ENCODE measurements around the gene VPS16.
"Not testable (repeated sequence)": the region's sequence is repeated elsewhere in the genome, so short reads cannot be mapped to it uniquely, and the experiment has no call there.

Gene VPS16

GRCh38 chr20:2816583-2817340 is 23.8 kb upstream of the VPS16 start:
- Histone ChIP-seq H3K36me3 (ENCODE audit: insufficient read depth, low read length) (no peaks in the 10 kb centered on the region), H3K9ac (ENCODE audit: low read depth, low read length) (no peak overlapping the region), H3K4me1 (ENCODE audit: insufficient read depth, low read length) (peaks cover 8% of the 10 kb centered on the region), H3K9me3 (ENCODE audit: control insufficient read depth, insufficient read depth, low read length) (no peaks in the 10 kb centered on the region)

- Histone ChIP-seq H3K9me3 (ENCODE audit: control insufficient read depth, insufficient read depth, low read length) (no peaks in the 10 kb centered on the region), H3K36me3 (ENCODE audit: insufficient read depth, low read length) (no peaks in the 10 kb centered on the region), H3K4me1 (ENCODE audit: insufficient read depth, low read length) (peaks cover 8% of the 10 kb centered on the region), H3K9ac (ENCODE audit: low read depth, low read length) (no peak overlapping the region)
Observed at GRCh38 chr20:2817341-2817726, 23.2 kb upstream of the VPS16 start.

- Histone ChIP-seq H3K36me3 (ENCODE audit: insufficient read depth, low read length) (no peaks in the 10 kb centered on the region), H3K9me3 (ENCODE audit: control insufficient read depth, insufficient read depth, low read length) (no peaks in the 10 kb centered on the region), H3K9ac (ENCODE audit: low read depth, low read length) (no peak overlapping the region), H3K4me1 (ENCODE audit: insufficient read depth, low read length) (peaks cover 8% of the 10 kb centered on the region)
Observed at GRCh38 chr20:2817891-2818595, 22.5 kb upstream of the VPS16 start.

- no peak overlapping the region for H3K9ac ChIP-seq (ENCODE audit: low read depth, low read length)
- no peaks in the 10 kb centered on the region for H3K36me3 ChIP-seq (ENCODE audit: insufficient read depth, low read length)
- peaks cover 6% of the 10 kb centered on the region for H3K4me1 ChIP-seq (ENCODE audit: insufficient read depth, low read length)
- H3K9me3 ChIP-seq (ENCODE audit: control insufficient read depth, insufficient read depth, low read length): no peaks in the 10 kb centered on the region
Observed at GRCh38 chr20:2820084-2820895, 20.3 kb upstream of the VPS16 start.

- H3K9me3 ChIP-seq (ENCODE audit: control insufficient read depth, insufficient read depth, low read length): no peaks in the 10 kb centered on the region
- no peak overlapping the region for H3K9ac ChIP-seq (ENCODE audit: low read depth, low read length)
- no peaks in the 10 kb centered on the region for H3K36me3 ChIP-seq (ENCODE audit: insufficient read depth, low read length)
- peaks cover 6% of the 10 kb centered on the region for H3K4me1 ChIP-seq (ENCODE audit: insufficient read depth, low read length)
Observed at GRCh38 chr20:2820896-2821869, 19.4 kb upstream of the VPS16 start.

- no peaks in the 10 kb centered on the region for H3K36me3 ChIP-seq (ENCODE audit: insufficient read depth, low read length)
- no peaks in the 10 kb centered on the region for H3K9me3 ChIP-seq (ENCODE audit: control insufficient read depth, insufficient read depth, low read length)
- no peak overlapping the region for H3K9ac ChIP-seq (ENCODE audit: low read depth, low read length)
- H3K4me1 ChIP-seq (ENCODE audit: insufficient read depth, low read length): peaks cover 6% of the 10 kb centered on the region
Observed at GRCh38 chr20:2822073-2822472, 18.5 kb upstream of the VPS16 start.

- Histone ChIP-seq H3K9ac (ENCODE audit: low read depth, low read length) (no peak overlapping the region), H3K4me1 (ENCODE audit: insufficient read depth, low read length) (no peaks in the 10 kb centered on the region), H3K36me3 (ENCODE audit: insufficient read depth, low read length) (no peaks in the 10 kb centered on the region), H3K9me3 (ENCODE audit: control insufficient read depth, insufficient read depth, low read length) (no peaks in the 10 kb centered on the region)
Observed at GRCh38 chr20:2825761-2826160, 14.8 kb upstream of the VPS16 start.

- Histone ChIP-seq H3K36me3 (ENCODE audit: insufficient read depth, low read length) (no peaks in the 10 kb centered on the region), H3K9ac (ENCODE audit: low read depth, low read length) (no peak overlapping the region), H3K9me3 (ENCODE audit: control insufficient read depth, insufficient read depth, low read length) (no peaks in the 10 kb centered on the region), H3K4me1 (ENCODE audit: insufficient read depth, low read length) (no peaks in the 10 kb centered on the region)
Observed at GRCh38 chr20:2826655-2827054, 13.9 kb upstream of the VPS16 start.

- Histone ChIP-seq H3K4me1 (ENCODE audit: insufficient read depth, low read length) (no peaks in the 10 kb centered on the region), H3K9ac (ENCODE audit: low read depth, low read length) (no peak overlapping the region), H3K9me3 (ENCODE audit: control insufficient read depth, insufficient read depth, low read length) (no peaks in the 10 kb centered on the region), H3K36me3 (ENCODE audit: insufficient read depth, low read length) (no peaks in the 10 kb centered on the region)
Observed at GRCh38 chr20:2829376-2829775, 11.2 kb upstream of the VPS16 start.

GRCh38 chr20:2831206-2831605 is 9.3 kb upstream of the VPS16 start:
- not testable (repeated sequence) for H3K9ac ChIP-seq (ENCODE audit: low read depth, low read length); H3K36me3 ChIP-seq (ENCODE audit: insufficient read depth, low read length); H3K4me1 ChIP-seq (ENCODE audit: insufficient read depth, low read length); H3K9me3 ChIP-seq (ENCODE audit: control insufficient read depth, insufficient read depth, low read length)

GRCh38 chr20:2833761-2834160 is 6.8 kb upstream of the VPS16 start:
- H3K9me3 ChIP-seq (ENCODE audit: control insufficient read depth, insufficient read depth, low read length): no peaks in the 10 kb centered on the region
- H3K9ac ChIP-seq (ENCODE audit: low read depth, low read length): no peak overlapping the region
- no peaks in the 10 kb centered on the region; the same call in 1 of the 2 replicates for H3K36me3 ChIP-seq (ENCODE audit: insufficient read depth, low read length)
- no peaks in the 10 kb centered on the region for H3K4me1 ChIP-seq (ENCODE audit: insufficient read depth, low read length)

- Histone ChIP-seq H3K9ac (ENCODE audit: low read depth, low read length) (no peak overlapping the region), H3K9me3 (ENCODE audit: control insufficient read depth, insufficient read depth, low read length) (no peaks in the 10 kb centered on the region), H3K36me3 (ENCODE audit: insufficient read depth, low read length) (no peaks in the 10 kb centered on the region; the same call in 1 of the 2 replicates), H3K4me1 (ENCODE audit: insufficient read depth, low read length) (no peaks in the 10 kb centered on the region)
Observed at GRCh38 chr20:2834401-2835110, 6.0 kb upstream of the VPS16 start.

GRCh38 chr20:2835331-2835796 is 5.2 kb upstream of the VPS16 start:
- H3K36me3 ChIP-seq (ENCODE audit: insufficient read depth, low read length): no peaks in the 10 kb centered on the region; the same call in 1 of the 2 replicates
- no peaks in the 10 kb centered on the region for H3K4me1 ChIP-seq (ENCODE audit: insufficient read depth, low read length)
- no peaks in the 10 kb centered on the region for H3K9me3 ChIP-seq (ENCODE audit: control insufficient read depth, insufficient read depth, low read length)
- no peak overlapping the region for H3K9ac ChIP-seq (ENCODE audit: low read depth, low read length)
